Stromal cell of bone marrow (primary cell): ENCODE results near the gene APBB3.
A peak's percentile ranks its signal among the peaks of the same experiment; 100 is the strongest.

ENCODE experiments used
- DNase-seq: peaks from one replicate; pipeline ENCODE4 v3.0.0-alpha.2; 2012; ENCODE audit warnings: low read depth

Gene APBB3

GRCh38 chr5:140575309-140575708 lies 10.9 kb upstream of the APBB3 start:
- no peak for DNase-seq

- DNase-seq, result no peak
Measured at GRCh38 chr5:140574165-140574564, 9.8 kb upstream of the APBB3 start.

GRCh38 chr5:140573683-140574082 lies 9.3 kb upstream of the APBB3 start:
- no peak for DNase-seq

- DNase-seq, result no peak
Measured at GRCh38 chr5:140571105-140571504, 6.7 kb upstream of the APBB3 start.

GRCh38 chr5:140570488-140570887 lies 6.1 kb upstream of the APBB3 start:
- DNase-seq, result no peak

GRCh38 chr5:140570058-140570457 lies 5.7 kb upstream of the APBB3 start:
- no peak for DNase-seq

- no peak for DNase-seq
Measured at GRCh38 chr5:140569197-140569596, 4.8 kb upstream of the APBB3 start.

GRCh38 chr5:140568443-140569063 lies 4.2 kb upstream of the APBB3 start:
- no peak for DNase-seq

- DNase-seq, result no peak
Measured at GRCh38 chr5:140567871-140568270, 3.5 kb upstream of the APBB3 start.

GRCh38 chr5:140567136-140567818 lies 2.9 kb upstream of the APBB3 start:
- no peak for DNase-seq

- no peak for DNase-seq
Measured at GRCh38 chr5:140566665-140567064, 2.3 kb upstream of the APBB3 start.

- DNase-seq, result no peak
Measured at GRCh38 chr5:140565780-140566095, 1.3 kb upstream of the APBB3 start.

- DNase-seq, result no peak
Measured at GRCh38 chr5:140565024-140565779, 804 bp upstream of the APBB3 start.

- no peak for DNase-seq
Measured at GRCh38 chr5:140563596-140563995, 802 bp downstream of the APBB3 start.

GRCh38 chr5:140561753-140562523 lies 2.5 kb downstream of the APBB3 start:
- DNase-seq, result no peak

- no peak for DNase-seq
Measured at GRCh38 chr5:140560227-140560626, 4.2 kb downstream of the APBB3 start.

- no peak for DNase-seq
Measured at GRCh38 chr5:140558542-140558941, 5.9 kb downstream of the APBB3 start.

- no peak for DNase-seq
Measured at GRCh38 chr5:140557965-140558364, 6.4 kb downstream of the APBB3 start.

- peak; percentile 79 for DNase-seq
Measured at GRCh38 chr5:140557136-140557805, 7.1 kb downstream of the APBB3 start, which contains the start of gene SRA1. SRA1 (minus strand) TSS chr5:140557473; CDS start chr5:140557452, 21 bp downstream.

GRCh38 chr5:140556438-140556837 lies 8.0 kb downstream of the APBB3 start:
- DNase-seq, result no peak

- DNase-seq, result no peak
Measured at GRCh38 chr5:140555747-140556312, 8.6 kb downstream of the APBB3 start.

GRCh38 chr5:140554454-140554853 lies 9.9 kb downstream of the APBB3 start:
- no peak for DNase-seq
